Choroid plexus epithelial cell (primary cell): ENCODE measurements around the gene SLBP.

ENCODE experiments used
- DNase-seq: peaks from one replicate; pipeline ENCODE4 v3.0.0-alpha.2; 2010; ENCODE audit warnings: low read depth
- H3K4me3 ChIP-seq: 2 replicates; pipeline ENCODE4 v1.5.1; 2011; ENCODE audit warnings: low read depth, mild to moderate bottlenecking, control low read depth, low read length, moderate library complexity
- CTCF ChIP-seq: conservative IDR thresholded peaks from 2 replicates; pipeline ENCODE4 v1.5.1; 2011; ENCODE audit warnings: low read depth, mild to moderate bottlenecking, control low read depth, inconsistent platforms, low read length, moderate library complexity

Gene SLBP

GRCh38 chr4:1715002-1715758, 3.1 kb upstream of the SLBP start:
- no peak for TF ChIP-seq CTCF
- no peak overlapping the region for H3K4me3 ChIP-seq
- no peak for DNase-seq

- no peak overlapping the region for H3K4me3 ChIP-seq
- DNase-seq, result no peak
- TF ChIP-seq CTCF, result no peak
Measured at GRCh38 chr4:1714303-1715001, 2.3 kb upstream of the SLBP start.

- DNase-seq, result no peak
- TF ChIP-seq CTCF, result no peak
- H3K4me3 ChIP-seq, result peak overlapping the region; percentile 76
Measured at GRCh38 chr4:1713003-1713851, 1.1 kb upstream of the SLBP start.

- peak overlapping the region; percentile 76 for H3K4me3 ChIP-seq
- TF ChIP-seq CTCF, result no peak
- peak; percentile 76 for DNase-seq
Measured at GRCh38 chr4:1711571-1712215, 426 bp downstream of the SLBP start.

GRCh38 chr4:1711055-1711570, 1.0 kb downstream of the SLBP start:
- H3K4me3 ChIP-seq, result peak overlapping the region; percentile 76
- no peak for TF ChIP-seq CTCF
- no peak for DNase-seq

GRCh38 chr4:1708581-1708980, 3.5 kb downstream of the SLBP start:
- DNase-seq, result no peak
- TF ChIP-seq CTCF, result no peak
- no peak overlapping the region for H3K4me3 ChIP-seq
